NCI-H146 treated with DMSO at 0.1 percent for 48 hours (cell line): ENCODE results near the gene EPHA6.

Experiments
- DNase-seq: peaks from one replicate; lab custom pipeline; 2025; ENCODE audit not compliant: unreplicated experiment; lab: John Stamatoyannopoulos, UW

Gene EPHA6

DNA sequence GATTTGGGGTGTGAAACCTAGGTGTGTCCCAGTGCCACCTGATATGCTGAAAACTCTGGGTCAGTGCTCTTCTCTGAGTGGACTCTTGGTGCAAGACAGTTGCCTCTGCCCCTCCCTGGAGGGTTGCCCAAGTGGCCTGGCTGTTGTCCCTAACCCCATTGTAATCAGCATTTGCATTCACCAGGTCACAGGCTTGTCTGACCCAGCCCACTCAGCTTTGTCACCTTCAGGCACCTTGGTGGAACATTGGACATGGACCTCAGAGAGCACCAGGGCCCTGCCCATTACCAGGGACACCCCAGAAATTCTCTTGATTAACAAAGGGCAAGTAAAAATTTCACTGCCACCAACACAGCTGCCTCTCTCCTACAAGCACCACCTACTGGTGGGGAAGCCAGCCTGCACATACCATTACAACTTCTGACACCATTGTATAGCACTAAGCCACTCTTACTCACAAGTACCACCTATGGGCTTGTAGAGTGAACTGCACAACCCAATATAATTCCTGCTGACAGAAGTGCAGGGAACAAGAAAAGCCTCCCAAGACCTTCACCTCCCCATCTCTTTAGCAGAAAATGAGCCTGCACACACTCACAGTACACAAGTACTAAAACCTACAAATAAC, 324.6 kb downstream of the EPHA6 start:
- DNase-seq, result no peak

DNA sequence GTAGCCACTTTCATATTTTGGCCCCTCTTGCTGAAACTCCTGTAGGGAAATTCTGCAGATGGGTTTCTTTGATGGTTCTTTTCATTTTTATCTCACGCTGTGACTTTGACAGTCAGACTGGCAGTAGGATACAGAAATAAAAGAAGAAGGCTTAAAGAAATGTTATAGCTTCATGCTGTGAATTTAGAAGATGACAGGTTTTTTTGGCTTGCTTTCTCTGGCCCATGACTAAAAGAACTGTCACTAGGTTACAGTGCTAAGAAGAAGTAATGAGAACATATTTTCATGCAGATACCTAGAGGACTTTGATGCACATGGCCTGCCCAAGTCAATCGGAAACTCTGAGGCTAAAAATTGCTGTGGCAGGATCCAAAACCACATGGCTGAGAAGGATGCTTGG, 334.5 kb downstream of the EPHA6 start:
- DNase-seq, result no peak

DNA sequence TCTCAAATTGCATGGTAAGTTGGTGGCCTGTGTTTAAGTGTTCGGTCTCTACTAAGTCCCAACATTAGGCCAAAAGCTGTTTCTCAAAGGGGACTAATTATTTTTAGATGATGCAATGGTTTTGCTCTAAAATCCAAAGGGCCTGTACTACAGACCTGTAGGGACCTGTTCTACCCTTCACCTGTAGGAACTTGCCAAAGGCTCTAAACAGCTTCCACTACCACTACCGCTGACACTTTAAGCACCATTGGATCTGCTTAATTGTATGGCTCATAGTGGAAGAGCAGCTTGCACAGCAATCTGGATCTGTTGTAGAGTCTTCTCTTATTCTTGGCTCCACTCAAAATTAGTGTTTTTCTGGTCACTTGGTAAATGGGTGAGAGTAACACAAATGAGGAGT, 346.8 kb downstream of the EPHA6 start:
- DNase-seq, result no peak

DNA sequence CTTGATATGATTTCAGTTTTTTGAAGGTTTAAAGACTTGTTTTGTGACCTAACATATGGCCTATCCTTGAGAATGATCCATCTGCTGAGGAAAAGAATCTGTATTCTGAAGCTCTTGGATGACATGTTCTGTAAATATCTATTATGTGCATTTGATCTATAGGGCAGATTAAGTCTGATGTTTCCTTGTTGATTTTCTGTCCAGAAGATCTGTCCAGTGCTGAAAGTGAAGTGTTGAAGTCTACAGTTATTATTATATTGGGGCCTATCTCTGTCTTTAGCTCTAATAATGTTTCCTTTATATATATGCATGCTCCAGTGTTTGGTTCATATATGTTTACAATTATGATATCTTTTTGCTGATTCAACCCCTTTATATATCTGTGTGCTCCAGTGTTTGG, 362.8 kb downstream of the EPHA6 start:
- DNase-seq, result no peak

DNA sequence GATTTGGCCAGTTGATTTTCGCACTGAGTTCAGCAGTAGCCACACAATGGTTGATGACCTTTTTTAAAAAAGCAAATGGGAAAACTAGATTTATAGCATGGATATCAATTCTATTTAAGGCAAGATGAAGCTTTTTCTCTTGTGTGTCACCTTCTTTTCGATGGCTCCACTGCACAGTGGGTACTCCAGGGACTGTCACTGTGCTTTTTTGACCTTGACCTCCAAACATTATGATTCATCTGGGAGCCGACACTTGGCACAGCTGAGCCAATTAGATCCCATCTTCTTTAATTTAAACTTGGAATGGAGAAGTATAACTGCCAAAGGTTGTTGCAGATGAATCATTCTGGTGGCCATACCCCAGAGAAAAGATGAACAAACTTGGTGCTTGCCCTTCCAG, 367.3 kb downstream of the EPHA6 start:
- DNase-seq, result no peak

DNA sequence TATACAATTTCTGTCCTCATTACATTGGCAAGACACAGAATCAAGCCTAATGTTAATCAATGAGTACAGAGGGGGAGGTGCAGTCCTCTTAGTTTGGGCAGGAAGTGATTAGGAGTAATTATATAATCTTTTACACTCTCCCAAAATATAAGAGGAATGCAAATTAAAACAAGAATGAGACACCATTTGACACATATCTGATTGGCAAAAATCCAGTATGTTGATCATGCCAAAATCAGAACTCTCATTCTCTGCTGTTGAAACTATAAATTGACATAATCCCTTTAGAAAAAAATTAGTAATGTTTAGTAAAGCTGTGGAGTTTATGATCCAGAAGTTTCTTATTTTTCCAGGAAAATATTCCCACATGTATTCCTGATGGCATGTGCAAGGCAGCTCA, 373.4 kb downstream of the EPHA6 start:
- DNase-seq, result no peak

DNA sequence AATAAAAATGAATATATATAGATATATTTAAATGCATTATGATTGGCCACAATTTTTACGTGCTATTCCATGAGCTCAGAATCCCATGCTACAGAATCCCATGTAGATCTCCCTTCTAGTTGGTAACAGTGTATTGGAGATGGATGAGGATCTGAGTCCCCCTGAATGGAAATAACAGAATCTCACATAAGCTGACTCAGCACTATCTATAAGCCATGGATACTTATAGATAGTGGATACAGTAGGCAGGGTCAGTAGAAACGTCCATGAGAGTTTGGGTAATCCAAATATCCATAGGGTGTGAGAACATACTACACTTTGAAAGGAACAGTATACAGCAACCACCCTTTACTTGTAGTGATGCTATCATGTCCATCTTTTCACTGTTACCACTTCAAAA, 375.4 kb downstream of the EPHA6 start:
- DNase-seq, result no peak

DNA sequence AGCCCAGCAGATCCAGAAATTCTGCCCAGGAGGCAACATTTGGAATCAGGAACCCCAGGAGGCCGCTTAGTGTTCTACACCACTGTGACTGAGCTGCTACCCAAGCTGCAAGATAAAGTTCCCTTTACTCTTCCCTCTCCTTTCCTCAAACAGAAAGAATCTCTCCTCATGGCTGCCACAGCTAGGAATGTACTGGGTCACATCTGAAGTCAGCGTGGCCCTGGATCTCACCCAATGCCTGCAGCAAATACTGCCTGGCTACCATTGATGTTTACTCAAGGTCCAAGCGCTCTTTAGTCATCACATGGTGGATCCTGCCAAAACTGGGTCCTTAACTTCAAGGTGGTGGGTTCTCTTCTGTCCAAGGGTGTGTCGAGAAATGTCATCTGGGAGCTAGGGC, 382.7 kb downstream of the EPHA6 start:
- DNase-seq, result no peak

DNA sequence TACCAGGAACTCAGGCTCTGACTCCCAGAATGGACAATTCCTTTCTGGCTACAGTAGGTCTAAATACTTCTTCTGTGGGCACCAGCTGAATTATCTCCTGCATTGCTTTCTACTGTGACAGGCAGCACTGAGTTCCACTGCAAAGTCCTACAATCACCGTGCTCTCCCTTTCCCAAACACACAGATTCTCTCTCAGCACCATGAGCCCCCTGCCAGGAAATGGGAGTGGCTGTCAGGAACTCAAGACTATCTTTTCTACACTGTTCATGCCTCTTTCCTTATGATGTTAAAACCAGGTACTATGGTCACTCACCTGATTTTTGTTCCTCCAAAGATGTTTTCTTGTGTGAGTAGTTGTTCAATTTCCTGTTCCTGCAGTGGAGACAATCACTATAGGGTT, 383.4 kb downstream of the EPHA6 start:
- no peak for DNase-seq

DNA sequence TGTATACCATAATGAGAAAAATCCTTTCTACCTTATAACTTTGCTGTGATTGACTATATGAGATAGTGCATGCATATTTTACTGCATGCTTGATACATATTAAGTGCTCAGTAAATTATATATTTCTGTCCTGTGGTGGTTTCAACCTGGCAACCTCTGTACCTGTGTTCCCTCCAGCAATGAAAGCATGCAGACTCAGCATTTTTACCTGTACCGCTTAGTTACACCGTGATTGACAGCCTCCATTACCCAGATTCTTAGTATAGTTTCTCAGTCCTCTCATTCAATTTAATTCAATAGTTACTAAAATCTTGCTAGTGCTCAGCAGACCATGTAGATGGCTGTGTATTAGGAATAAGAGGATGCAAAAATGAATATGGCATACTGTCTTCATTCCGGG, 386.0 kb downstream of the EPHA6 start:
- no peak for DNase-seq

DNA sequence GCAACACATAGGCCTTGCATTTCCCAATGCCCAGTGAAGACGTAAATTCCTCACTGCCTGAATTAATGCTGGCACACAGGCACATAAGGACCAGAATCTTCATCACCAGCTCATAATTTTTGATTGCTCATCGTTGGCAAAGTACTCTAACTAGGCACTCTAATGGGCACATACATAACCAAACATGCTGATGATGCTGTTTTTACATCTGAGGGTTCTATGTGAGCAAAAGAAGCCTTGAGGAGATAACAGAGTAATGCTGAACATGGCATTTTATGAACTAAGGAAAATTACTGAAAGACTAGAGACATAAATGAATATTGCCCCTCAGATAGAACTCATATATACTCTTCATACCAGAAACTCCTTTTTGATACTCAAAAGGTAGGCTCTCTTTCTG, 387.4 kb downstream of the EPHA6 start:
- DNase-seq, result no peak

DNA sequence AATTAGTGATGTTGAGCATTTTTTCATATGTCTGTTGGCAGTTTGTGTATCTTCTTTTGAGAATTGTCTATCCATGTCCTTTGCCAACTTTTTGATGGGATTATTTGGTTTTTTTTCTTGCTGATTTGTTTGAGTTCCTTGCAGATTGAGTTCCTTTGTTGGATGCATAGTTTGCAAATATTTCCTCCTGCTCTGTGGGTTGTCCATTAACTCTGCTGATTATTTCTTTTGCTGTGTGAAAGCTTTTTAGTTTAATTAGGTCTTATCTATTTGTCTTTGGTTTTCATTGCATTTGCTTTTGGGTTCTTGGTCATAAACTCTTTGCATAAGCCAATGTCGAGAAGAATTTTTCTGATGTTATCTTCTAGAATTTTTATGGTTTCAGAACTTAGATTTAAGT, 414.6 kb downstream of the EPHA6 start:
- no peak for DNase-seq

DNA sequence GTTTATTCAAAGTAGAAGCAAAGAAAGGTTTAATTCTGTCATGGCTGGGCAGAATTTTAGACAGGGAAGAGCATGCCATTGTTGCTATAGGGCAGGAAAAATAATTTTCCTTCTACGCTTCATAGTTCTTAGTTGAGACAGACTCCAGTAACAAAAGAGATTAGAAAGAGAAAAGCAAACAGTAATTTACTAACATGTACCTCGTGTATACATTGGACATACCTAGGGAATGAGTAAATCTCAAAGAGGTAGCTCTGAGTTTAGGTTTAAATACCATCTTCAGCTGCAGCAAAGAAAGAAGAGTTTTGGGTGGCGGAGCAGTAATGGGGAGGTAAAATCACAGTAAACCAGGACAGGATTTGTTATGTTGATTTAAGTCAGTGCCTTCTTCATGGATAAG, 416.1 kb downstream of the EPHA6 start:
- no peak for DNase-seq

DNA sequence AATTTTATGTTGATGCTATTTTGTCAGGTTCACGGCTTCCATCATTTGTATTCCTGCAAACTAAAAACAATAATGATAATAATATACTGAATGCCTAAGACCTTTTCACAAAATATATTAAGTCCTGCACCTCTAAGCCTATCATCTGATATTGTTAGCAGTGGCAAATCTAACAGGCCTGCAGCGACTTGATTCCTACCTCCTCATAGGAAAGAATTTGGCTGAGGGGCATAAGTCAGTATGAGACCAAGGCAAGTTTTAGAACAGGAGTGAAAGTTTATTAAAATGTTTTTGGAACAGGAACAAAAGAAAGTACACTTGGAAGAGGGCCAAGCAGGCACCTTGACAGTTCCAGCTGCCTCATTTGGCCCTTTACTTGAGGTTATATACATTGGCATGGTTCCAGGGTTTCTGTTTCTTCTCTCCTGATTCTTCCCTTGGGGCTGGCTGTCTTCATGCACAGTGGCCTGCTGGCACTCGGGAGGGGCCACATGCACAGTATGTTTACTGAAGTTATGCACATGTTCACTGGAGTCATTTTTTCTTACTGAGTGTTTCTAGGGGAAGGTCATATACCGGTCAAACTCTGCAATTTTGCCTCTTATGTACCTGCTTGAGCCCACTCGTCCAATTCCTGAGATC, 418.1 kb downstream of the EPHA6 start:
- no peak for DNase-seq

DNA sequence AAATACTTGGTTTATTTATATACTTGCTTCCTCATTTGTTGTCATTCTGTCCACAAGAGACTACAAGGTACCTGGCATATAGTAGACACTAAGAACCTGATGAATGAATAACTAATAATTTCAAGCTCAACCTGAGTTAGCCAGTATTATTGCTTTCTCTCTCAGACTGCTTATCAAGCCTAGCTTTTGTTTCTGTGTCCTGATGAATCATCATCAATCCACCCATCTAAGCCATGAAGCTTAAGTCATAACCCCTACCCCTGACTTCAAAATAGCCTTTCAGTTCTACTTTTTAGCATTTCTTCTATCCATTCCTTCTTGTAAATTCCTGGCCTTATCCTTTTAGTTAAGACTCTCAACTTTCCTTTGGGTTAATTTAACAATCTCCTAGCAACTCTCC, 420.8 kb downstream of the EPHA6 start:
- no peak for DNase-seq

DNA sequence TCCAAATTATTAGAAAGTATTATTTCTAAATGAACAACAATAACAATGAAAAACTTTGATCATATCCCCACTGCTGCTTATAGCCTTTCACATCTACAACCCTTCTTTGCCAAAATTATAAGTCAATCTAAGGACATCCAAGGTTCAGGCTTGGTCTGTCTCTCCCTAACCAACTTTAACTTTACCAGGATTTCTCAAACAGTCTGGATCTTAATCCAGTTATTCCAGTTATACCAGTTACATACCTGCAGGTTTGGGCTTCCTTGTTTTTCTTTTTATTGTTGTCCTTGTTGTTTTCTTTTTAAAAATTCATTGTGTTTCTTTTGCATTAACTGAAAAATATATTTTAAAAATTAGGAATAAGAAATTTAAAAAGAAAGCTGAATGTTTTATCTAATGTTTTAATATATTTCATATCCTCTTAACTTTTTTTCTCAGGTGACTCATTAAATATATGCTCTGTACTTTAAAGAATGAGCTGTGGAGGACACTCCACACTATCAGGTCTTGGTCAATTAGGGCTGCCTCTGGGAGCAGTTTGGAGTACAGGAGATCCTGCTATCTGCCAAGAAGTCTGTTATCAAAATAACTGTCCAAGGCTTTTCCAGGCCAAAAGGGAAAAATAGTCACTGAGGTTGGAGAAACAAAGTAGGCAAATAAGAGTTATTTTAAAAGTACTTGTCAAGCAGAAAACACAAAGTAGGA, 421.4 kb downstream of the EPHA6 start:
- no peak for DNase-seq

DNA sequence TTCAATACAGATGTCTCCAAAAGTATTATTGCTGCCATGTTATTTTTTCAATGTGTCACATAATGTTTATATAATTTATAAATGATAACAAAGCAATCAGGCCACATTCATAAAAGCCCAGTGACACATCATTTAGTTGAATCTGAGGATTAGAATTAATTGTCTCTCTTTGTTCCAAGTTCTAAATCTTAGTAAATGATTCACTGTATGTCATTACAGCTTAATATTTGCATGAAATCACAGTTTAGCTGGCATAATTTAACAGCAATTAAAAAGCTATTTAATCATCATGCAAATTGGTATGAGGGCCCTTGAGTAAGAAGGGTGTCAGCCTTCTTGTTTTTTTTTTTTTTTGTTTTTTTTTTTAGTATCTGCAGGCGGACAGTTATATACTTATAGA, 427.0 kb downstream of the EPHA6 start:
- DNase-seq, result no peak

DNA sequence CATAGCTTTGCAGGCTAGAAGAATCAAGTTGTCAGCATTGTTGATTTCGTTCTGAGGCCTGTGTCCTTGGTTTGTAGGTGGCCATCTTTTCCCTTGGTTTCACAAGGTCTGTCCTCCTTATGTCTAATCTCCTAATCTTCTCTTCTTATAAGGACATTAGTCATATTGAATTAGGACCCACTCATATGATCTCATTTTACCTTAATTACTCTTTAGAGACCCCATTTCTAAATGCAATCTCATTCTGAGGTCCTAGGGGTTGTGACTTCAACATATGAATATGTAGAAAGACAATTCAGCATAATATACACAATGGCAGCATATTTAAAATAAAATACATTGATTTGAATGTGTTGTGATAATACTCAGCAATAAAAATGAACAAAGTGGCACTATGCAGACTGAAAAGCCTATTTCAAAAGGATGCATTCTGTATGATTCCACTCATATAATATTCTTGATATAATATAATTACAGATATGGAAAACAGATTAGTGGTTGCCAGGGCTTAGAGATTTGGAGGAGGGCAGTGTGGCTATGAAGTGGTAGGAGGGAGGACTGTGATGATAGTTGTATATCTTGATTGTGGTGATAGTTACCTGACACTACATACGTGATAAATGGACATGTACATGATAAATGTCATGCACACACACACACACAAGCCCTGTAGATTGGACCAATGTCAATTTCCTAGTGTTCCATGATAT, 431.0 kb downstream of the EPHA6 start:
- no peak for DNase-seq

DNA sequence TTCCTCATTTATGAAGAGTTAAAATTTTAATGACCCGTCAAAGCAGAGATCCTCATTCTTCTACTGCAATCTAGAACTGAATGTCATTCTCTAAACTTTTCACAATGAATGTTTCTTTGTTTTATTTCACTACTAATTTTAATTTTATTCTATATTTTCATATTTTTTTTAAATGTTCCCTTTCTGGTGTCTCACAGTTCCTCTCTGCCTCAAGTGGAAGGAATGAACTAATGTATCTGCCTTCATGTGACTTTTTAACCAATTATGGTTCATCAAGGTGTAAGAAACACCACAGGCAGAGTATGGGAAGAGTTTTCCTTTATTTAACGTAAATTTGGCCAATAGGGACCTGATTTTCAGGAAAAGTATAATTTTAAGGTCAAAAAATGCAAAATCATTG, 441.7 kb downstream of the EPHA6 start:
- no peak for DNase-seq

DNA sequence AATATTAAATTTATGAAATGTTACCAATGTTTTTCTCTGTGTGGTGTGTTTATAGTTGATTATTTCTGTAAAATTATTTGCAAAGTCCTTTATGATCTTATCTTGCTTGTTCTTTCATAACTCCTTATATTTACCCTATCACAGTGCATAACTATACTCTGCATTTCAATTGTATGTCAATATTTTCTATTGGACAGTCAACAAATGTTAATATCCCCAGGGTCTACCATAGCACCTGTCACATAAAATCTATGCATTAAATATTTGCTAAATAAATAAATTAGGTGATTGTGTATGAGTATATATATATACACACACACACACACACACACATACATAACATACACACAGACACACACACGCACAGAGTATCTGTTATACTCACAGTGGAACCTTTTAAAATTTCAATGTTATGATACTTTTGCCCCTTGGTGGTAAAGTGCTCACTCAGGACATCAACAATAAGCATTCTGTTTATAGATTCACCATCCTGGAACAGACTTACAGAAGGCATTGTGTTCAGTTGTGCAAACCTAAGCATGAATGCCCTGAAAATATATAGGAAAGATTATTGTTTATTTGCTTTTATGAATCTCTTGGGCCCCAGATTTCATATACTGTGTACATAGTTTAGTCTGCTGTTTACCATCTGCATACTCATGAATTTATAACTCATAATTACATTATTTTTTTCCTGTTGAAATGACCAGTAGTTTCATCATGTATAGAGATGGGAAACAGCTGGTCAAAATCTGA, 443.7 kb downstream of the EPHA6 start:
- no peak for DNase-seq

DNA sequence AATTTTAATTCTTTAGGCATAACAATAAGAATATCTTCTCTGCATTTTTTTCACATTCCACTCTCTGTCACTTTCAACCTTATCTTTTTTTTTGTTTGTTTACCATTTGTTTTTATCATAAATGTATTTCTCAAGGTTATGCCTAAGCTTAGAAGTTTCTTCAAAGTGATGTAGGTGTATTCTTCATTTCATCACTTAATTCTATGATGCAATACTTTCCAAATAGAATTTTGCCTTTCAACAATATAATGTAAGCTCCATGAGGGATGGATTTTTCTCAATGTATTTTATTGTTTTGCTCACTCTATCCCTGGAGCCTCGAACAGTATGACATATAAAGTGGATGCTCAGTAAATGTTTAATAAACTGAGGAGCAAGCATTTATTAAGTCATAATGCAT, 444.9 kb downstream of the EPHA6 start:
- DNase-seq, result no peak
